GM21515 (cell line): ENCODE measurements around the gene GPR3.
"Not testable (repeated sequence)": the region's sequence is repeated elsewhere in the genome, so short reads cannot be mapped to it uniquely, and the experiment has no call there.

Source experiments
- ATAC-seq: cut with Tn5 transposase; IDR thresholded peaks from one replicate; pipeline ENCODE4 v1.9.1; 2021; ENCODE audit not compliant: unreplicated experiment

Gene GPR3

DNA sequence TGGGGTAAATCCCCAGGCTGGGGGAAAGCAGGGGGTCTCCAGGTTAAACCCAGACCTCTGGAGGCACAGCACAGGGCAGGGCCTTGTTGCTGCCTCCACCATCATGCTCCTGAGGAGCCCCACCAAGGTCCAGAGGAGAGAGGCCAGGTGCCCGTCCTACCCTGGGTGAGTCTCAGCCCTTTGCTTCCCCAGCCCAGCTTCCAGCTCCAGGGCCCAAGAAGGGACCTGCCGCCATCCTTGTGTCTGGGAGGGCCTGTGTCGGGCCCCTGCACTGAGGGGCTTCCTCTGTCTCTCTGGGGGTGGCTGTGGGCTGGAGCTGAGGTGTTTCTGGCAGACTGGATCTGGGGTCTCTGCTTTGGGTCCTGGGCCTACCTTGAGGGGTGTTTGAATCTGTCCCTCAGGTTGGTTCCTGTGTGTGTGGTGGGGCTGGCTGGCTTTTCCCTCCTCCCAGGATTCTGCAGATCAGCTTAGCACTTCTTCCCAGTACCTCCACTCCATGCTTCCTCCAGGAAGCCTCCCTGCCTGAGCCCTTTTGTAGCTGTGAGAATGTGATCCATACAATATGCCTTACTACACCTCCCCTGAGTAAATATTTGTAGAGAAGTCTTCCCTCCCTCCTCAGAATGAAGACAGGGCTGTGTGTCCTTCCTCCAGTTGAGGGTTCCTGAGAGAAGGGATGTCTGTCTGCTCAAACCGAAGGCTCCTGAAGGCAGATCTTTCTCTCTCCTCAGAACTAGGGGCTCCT lies 6.2 kb downstream of the GPR3 start:
- no peak for ATAC-seq

DNA sequence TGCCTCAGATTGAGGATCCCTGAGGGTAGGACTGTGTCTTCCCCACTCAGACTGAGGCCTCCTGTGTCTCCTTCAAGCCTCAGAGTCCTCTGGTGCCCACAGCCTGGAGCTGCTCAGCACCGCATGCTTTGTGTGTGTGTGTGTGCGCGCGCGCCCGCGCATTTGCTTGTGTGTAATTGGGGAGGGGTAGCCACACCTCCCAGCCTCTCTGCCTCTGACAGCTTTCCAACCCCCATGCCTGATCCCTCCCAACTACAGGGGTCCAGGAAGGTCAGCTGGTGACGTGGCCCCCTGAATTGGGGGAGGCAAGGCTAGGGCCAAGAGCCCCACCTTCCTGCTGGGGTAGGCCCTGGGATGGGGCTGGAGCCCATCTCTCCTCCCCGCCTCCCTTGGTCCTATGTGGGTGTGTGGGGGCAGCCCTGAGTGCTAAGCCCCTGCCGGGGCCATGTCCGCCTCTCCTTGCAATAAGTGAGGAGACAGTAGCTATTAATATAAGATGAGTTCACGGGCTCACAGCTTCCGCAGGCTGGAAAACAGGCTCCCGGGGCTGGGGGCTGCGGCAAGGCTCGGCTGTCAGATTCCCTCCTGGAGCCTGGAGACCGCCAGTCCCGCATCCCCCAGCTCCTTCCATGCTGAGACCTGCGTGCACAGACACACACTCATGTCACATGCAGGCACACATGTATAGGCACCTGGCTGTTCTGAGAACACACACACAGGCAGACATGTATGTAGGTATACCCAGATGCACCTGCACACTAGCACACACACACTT lies 7.0 kb downstream of the GPR3 start:
- no peak for ATAC-seq

DNA sequence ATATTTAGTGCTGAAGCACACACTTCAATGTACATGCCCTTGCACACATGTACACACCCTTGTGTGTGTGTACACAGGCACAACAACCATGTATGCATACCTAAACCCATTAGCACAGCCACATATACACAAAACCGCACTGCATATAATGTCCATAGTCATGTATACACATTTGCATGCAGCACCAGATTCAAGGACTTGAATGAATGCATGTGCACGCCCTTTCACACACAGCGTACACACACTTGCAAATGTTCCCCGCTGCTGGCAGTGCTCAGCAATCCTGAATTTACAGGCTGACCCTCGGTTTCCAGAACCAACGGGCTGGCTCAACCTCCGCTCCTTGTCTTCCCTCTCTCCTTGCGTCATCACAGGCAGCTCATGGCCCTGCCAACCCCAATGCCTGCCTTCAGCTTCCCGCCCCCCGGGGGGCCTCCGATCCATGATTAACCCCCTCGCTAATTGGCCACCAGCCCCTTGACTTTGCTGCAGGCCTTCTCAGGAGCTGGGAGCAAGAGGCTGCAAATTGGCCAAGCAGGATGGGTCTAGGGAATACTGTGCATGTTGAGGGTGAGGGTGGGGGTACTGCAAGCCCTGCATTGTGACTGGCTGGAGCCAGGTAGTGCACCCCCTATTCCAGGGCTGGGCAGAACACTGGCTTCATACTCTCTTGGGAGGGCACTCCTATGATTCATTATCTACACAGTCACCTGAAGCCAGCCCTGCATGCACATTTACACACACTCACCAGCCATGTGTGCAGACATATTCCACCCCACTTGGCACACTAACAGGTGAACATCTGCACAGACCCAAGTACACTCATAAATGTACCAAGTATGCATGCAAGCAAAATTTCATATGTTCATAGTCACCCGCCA lies 7.9 kb downstream of the GPR3 start:
- no peak for ATAC-seq

DNA sequence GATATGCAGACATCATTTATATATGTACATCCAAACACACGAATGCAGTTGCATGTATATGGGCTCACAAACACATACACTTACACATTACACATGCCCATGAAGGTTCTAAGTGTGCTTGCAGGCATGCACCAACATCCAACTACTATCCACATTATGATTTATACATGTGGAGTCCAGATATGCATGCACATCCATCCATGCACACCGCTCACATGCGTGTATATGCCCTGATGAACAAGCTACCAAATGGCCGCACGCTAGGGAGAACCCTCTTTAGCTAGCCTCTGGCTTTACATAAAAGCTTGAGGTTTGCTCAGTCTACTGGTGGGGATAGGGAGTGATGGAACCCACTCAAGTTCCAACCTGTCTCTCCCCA lies 8.5 kb downstream of the GPR3 start:
- no peak for ATAC-seq

- ATAC-seq: no peak
Measured at GRCh38 chr1:27402349-27402754, 9.9 kb downstream of the GPR3 start.

DNA sequence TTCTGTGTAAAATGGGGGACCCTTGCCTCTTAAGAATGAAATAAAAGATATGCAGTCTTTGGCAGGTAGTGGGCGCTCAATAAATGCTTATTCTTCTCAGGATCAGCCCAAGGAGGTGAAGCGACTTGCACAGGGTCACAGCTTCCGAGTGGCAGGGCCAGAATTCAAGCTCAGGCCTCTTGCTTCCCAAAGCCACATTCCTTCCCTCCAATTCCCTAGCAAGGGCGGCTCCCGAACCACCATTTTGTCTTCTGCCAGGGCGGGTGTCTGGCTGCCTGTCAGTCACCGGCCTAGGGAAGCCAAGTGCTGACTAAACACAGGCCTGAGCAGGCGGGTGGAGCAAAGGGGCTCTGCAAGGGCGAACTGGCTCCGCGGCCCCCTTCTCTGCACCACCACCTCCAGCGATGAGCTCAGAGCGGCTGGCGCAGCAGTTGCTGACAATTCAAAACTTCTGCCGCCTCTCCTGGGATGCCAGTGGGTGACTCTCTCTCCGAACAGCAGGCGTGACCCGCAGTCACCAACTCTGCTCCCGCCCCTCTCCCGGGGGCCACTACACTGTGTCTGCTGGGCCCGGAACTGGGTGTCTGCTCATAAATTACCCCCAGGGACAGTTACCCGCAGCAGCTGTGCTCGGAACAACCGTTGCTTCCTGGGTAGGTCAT lies 10.8 kb downstream of the GPR3 start:
- no peak for ATAC-seq

DNA sequence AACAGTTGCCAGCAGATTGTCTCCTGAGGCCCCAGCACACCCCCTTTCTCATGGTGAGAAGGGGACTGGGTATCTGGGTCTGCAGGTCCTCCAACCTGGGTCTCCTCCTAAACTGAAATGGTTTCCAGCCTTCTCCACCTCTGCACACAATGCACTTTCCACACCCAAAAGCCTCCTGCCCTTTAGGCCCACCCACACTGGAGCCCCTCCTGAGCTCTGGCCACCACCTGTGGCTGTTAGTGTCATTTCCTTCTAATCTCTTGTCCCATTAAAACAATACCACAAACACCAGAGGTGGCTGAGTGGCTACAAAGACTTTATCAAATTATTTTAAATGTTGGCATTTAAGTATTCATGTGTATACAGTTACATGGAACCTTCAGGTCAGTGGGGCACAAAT lies 11.5 kb downstream of the GPR3 start:
- no peak for ATAC-seq

- ATAC-seq: no peak
Measured at GRCh38 chr1:27405074-27405473, 12.7 kb downstream of the GPR3 start.

GRCh38 chr1:27405598-27406361 lies 13.4 kb downstream of the GPR3 start:
- ATAC-seq: not testable (repeated sequence)

GRCh38 chr1:27406362-27406680 lies 13.9 kb downstream of the GPR3 start:
- ATAC-seq: no peak

- ATAC-seq: not testable (repeated sequence)
Measured at GRCh38 chr1:27406791-27407190, 14.4 kb downstream of the GPR3 start.

DNA sequence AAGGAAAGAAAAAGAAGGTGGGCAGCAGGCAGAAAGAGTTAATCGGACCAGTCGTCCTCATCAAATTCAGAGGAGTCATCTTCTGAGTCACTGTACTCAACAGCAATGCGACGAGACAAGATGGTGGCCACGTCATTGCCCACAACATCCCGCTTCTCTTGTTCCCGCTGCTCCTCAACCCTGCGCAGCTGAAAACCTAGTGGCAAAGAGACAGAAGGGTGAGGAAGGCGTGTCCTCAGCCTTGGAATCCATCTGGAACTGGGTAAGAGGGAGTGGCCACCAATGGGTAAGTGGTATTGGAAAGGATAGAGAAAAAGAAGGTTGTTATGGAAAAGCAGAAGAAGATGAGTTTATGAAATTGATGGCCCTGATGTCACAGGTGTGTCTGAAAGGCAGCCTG lies 15.7 kb downstream of the GPR3 start:
- no peak for ATAC-seq

GRCh38 chr1:27409669-27410068 lies 17.2 kb downstream of the GPR3 start:
- ATAC-seq: no peak

DNA sequence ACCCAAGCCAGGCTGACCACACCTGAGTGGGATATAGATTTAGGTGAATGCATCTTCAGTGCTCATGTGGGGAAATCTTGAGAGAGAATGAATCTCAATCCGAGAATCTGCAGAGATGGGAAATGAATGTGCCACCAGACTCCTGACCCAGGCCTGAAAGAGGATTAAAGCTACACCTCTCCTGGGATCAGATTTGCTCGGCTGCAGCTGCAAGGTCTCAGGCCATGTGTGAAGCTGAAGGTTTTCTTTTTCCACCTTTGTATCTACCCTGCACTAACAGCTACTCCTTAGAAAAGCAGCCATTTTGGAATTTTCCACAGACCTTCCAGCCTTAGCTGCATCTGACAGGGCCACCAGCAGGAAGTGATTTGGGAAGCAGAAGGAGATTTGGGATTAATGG lies 18.3 kb downstream of the GPR3 start:
- no peak for ATAC-seq

GRCh38 chr1:27412502-27412901 lies 20.1 kb downstream of the GPR3 start:
- ATAC-seq: no peak

DNA sequence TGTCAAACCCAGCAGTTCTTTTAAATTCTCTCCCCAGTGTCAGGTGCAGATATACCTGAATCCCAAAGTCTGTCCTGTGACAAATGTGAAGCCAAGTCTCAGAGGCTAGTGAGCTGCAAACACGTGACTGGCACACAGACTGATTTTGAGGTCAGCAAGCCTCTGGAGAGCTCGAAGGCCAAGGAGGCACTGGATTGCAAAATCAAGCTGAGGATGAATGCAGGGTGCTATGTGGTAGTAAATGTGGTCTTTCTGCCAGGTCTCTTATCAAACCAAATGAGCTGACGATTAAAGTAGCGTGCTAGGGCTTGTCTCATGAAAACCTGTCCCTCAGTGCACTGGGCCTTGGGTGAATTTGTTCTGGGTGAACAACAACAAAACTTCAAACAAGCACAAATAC lies 20.6 kb downstream of the GPR3 start:
- no peak for ATAC-seq

GRCh38 chr1:27414091-27414490 lies 21.7 kb downstream of the GPR3 start:
- ATAC-seq: no peak

DNA sequence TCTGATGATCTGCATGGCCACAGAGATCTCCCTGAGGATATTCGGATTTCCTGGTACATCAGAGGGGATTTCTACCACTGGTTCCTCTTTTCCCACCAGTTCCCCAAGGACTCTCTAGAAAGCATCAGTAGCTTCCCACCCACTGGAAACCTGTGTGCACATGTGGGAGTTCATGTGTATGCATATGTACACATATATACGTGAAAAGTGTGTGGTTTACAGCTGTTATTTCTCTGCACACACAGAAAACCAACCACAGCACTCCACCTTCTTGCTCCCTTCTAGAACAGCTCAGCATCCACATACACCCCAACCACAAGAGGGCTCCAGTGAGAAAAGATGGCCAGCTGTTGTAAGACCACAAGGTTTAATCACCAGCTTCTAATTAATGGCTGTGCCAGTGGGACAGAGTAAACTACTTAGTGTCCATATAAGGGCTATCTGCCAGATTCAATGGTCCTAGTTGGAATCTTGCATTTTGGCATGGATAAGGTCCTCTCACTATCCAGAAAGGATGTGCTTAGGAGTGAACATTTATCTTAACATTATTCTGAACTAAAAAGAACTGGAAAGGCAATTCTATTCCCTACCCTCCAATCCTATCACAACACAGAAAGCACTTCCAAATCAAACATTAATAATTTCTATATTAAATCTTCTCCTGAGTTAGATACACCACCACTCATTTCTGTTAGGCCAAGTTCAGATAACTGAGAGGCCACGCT lies 24.1 kb downstream of the GPR3 start:
- no peak for ATAC-seq

- ATAC-seq: no peak
Measured at GRCh38 chr1:27417713-27418112, 25.3 kb downstream of the GPR3 start.
